Measurements from ENCODE around the gene CYLD. TPM values are rescaled to one million over a fixed set of nuclear protein-coding genes. Genes with fewer than 3 reads are reported as not detected.

Gene CYLD
- total RNA-seq, 1 donor from 2014 or later: 27.5 TPM

GRCh38 chr16:50709061-50709684 lies 32.7 kb upstream of the CYLD start:
- DNase-seq (ENCODE audit: missing footprints): no peak
- peak; percentile 56 for ATAC-seq
- intact Hi-C loops (cut with DNase I): no loop called here

- no peak for ATAC-seq
- intact Hi-C loops (cut with DNase I): no loop called here
These were observed 31.9 kb upstream of the CYLD start for GRCh38 chr16:50709980-50710379.

GRCh38 chr16:50711040-50711439 lies 30.8 kb upstream of the CYLD start:
- no peak for DNase-seq (ENCODE audit: missing footprints)
- no peak for ATAC-seq
- intact Hi-C loops (cut with DNase I): no loop called here

More at GRCh38 chr16:50709980-50710379, 31.9 kb upstream of the CYLD start:
- no peak for DNase-seq (ENCODE audit: missing footprints)

- peak; percentile 73 for ATAC-seq
- intact Hi-C loops (cut with DNase I): no loop called here
- peak; percentile 71 for DNase-seq (ENCODE audit: missing footprints)
These were observed 29.9 kb upstream of the CYLD start for GRCh38 chr16:50711862-50712559.

- ATAC-seq: no peak
- no peak for DNase-seq (ENCODE audit: missing footprints)
- intact Hi-C loops (cut with DNase I): no loop called here
These were observed 29.4 kb upstream of the CYLD start for GRCh38 chr16:50712560-50712898.

GRCh38 chr16:50712956-50713355 lies 28.9 kb upstream of the CYLD start:
- ATAC-seq (no peak), DNase-seq (ENCODE audit: missing footprints) (no peak)
- intact Hi-C loops (cut with DNase I): no loop called here

- no peak for DNase-seq (ENCODE audit: missing footprints)
- intact Hi-C loops (cut with DNase I): no loop called here
- ATAC-seq: no peak
These were observed 24.8 kb upstream of the CYLD start for GRCh38 chr16:50717091-50717490.

GRCh38 chr16:50717494-50717893 lies 24.4 kb upstream of the CYLD start:
- no peak for ATAC-seq
- intact Hi-C loops (cut with DNase I): no loop called here
- DNase-seq (ENCODE audit: missing footprints): no peak

- no peak for ATAC-seq
- no peak for DNase-seq (ENCODE audit: missing footprints)
- intact Hi-C loops (cut with DNase I): no loop called here
These were observed 23.7 kb upstream of the CYLD start for GRCh38 chr16:50718061-50718760.

- no peak for ATAC-seq
- DNase-seq (ENCODE audit: missing footprints): no peak
- intact Hi-C loops (cut with DNase I): no loop called here
These were observed 23.0 kb upstream of the CYLD start for GRCh38 chr16:50718761-50719400.

GRCh38 chr16:50719401-50720337 lies 22.2 kb upstream of the CYLD start:
- no peak for DNase-seq (ENCODE audit: missing footprints)
- no peak for ATAC-seq
- intact Hi-C loops (cut with DNase I): no loop called here

GRCh38 chr16:50721549-50722404 lies 20.1 kb upstream of the CYLD start:
- intact Hi-C loops (cut with DNase I): no loop called here
- DNase-seq (ENCODE audit: missing footprints) (no peak), ATAC-seq (no peak)

GRCh38 chr16:50722405-50722737 lies 19.5 kb upstream of the CYLD start:
- ATAC-seq (no peak), DNase-seq (ENCODE audit: missing footprints) (no peak)
- intact Hi-C loops (cut with DNase I): no loop called here

- ATAC-seq: no peak
- intact Hi-C loops (cut with DNase I): no loop called here
- no peak for DNase-seq (ENCODE audit: missing footprints)
These were observed 18.9 kb upstream of the CYLD start for GRCh38 chr16:50722960-50723359.

GRCh38 chr16:50724306-50724705 lies 17.6 kb upstream of the CYLD start:
- ATAC-seq (no peak), DNase-seq (ENCODE audit: missing footprints) (no peak)
- intact Hi-C loops (cut with DNase I): no loop called here

GRCh38 chr16:50731130-50731988 lies 10.5 kb upstream of the CYLD start:
- intact Hi-C loops (cut with DNase I): no loop called here
- ATAC-seq (no peak), DNase-seq (ENCODE audit: missing footprints) (no peak)

Data from Right ventricle myocardium inferior (tissue), 1 donor.